NCI-H2107 treated with DMSO at 0.1 percent for 48 hours (cell line): Measurements from ENCODE around the gene IGF2BP2.

Experiments used
- DNase-seq: peaks from one replicate; lab custom pipeline; 2025; ENCODE audit not compliant: unreplicated experiment; lab: John Stamatoyannopoulos, UW

IGF2BP2 gene

DNA sequence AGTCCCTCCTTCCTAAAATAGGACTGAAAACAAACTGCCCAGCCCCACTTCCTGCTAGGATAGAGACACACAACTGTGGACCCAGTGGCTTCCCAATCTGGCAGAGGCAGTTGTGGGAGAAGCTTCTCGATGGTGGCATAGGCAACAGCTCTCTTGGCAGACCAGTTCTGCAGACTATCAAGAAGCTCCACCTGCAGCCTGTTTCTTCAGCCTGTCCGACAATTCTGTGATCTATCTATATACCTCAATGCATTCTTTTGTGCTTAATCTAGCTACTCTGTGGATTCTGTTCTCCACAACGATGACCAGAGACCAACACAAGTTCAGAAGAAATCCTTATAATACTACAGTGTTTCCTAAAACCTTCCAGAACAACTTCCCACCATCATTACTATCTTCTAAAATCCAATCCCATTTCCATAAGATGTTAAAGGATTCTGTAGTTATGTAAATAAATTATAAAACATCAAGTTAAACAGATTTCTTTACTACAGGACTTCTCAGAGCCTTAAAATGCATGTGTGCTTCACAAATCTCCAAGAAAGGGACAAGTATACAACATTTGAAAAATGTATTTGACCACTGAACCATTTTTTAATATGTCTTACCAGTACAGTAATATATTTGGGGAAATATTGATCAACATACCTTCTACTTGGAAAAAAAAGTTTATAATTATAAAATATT lies 57.7 kb downstream of the IGF2BP2 start:
- DNase-seq = no peak

GRCh38 chr3:185766329-185767001 lies 58.4 kb downstream of the IGF2BP2 start:
- DNase-seq = no peak

DNA sequence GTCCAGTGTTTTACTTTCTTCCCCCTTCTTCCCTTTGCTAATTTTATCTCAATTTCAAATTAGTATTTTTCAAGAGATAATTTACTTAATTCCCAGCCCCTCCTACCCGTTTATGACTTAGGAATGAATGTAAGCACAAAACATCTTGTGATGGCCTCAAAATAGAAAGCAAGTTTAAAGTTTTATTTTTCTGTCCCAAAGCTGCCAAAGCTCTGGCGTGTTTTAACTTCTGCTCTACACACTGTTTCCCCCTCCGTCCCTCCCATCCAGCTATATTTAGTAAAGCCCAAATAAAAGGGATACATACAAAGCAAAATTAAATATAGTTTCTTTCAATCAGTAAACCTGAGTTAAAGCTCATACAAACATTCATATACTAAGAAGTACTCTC lies 59.9 kb downstream of the IGF2BP2 start:
- no peak for DNase-seq

DNA sequence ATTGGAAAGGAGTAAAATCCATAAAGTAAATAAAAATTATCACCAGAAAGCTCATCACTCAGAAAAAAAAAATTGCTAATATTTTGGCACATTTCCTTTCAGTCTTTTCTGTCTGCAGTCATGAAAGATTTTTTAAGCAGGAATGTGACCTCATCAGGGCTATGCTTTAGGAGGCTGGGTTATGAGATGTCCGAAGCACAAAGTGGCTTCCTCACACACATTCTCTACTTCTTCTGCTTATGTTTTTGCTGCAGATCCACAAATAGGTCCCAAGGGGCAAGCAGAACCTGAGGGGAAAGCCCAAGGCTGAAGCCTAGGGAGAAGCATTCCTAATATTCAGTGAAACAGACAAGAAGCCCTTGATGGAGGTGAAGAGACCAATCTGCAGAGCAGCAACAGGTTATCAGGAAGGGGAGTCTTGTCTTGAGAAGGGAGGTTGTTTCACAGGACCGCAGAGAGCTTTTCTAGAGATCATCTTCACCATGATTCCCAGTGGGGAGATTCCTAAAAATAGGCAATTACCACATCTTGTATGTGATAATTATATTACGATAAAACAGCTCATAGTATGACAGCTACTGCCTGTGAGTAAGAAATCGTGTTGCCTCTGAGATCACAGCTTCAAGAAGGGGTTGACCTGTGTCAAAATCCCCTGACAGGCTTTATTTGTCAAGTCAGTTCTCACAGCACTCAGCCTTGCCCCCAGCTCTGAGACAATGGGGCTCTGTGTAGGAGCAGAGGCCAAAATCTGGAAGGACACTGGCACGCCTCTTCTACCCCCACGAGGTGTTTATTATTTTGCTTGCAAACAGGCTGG lies 60.5 kb downstream of the IGF2BP2 start:
- DNase-seq = no peak

GRCh38 chr3:185763347-185764005 lies 61.4 kb downstream of the IGF2BP2 start:
- DNase-seq = no peak

GRCh38 chr3:185760550-185760949 lies 64.3 kb downstream of the IGF2BP2 start:
- no peak for DNase-seq

DNA sequence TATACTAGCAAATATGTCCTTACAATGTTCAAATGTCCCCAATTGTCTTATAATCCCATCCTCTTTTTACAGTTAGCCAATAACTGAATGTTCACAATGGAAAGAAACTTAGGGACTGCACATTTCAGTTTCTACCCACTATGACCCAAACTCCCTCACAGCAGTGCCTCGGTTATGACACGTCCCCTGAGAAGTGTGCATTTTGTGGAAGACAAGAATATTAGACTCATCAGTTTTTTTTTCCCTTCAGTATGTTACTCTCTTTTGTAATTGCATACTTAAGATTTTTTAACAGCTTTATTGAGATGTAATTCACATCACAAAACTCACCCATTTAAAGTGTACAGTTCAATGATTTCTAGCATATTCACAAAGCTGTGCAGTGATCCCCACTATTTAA lies 64.8 kb downstream of the IGF2BP2 start:
- no peak for DNase-seq

- DNase-seq = no peak
These were observed 65.3 kb downstream of the IGF2BP2 start for GRCh38 chr3:185759512-185759911.

- DNase-seq = peak; percentile 43
These were observed 65.9 kb downstream of the IGF2BP2 start for GRCh38 chr3:185758912-185759311.

DNA sequence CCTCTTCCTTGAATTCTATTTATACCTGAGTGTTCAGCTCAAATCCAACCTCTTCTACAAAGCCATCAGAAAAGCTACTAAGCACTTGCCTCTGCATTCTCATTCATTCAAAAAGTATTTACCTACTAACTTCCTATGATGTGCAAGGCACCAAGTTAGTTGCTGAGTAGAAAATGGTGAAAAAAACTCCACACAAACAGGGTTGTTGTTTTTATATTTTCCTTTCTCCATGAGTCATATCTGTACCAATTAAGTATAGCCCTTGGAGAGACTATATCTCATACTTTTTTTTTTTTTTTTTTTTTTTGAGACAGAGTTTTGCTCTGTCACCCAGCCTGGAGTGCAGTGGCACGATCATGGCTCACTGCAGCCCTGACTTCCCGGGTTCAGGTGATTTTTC lies 67.7 kb downstream of the IGF2BP2 start:
- DNase-seq = no peak

- no peak for DNase-seq
These were observed 68.4 kb downstream of the IGF2BP2 start for GRCh38 chr3:185756477-185756876.

- no peak for DNase-seq
These were observed 69.9 kb downstream of the IGF2BP2 start for GRCh38 chr3:185754920-185755319.

GRCh38 chr3:185753354-185753753 lies 71.5 kb downstream of the IGF2BP2 start:
- no peak for DNase-seq

DNA sequence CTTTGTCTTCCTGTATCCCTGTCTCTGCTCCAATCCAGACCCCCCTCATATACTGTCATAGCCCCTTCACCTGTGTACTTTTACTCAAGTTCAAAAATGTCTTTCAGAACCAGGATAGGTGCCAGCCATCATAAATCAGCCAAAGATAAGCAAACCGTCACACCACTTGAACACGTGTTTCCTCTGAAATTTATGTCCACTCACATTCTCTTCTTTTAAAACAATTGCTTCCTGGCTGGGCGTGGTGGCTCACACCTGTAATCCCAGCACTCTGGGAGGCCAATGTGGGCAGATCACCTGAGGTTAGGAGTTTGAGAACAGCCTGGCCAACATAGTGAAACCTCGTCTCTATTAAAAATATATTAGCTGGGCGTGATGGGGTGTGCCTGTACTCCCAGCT lies 74.1 kb downstream of the IGF2BP2 start:
- DNase-seq = no peak

GRCh38 chr3:185750015-185750414 lies 74.8 kb downstream of the IGF2BP2 start:
- no peak for DNase-seq

GRCh38 chr3:185746470-185746869 lies 78.4 kb downstream of the IGF2BP2 start:
- no peak for DNase-seq

GRCh38 chr3:185744997-185745843 lies 79.6 kb downstream of the IGF2BP2 start:
- DNase-seq = no peak

- DNase-seq = no peak
These were observed 83.3 kb downstream of the IGF2BP2 start for GRCh38 chr3:185741586-185741985.

- peak; percentile 9 for DNase-seq
These were observed 84.7 kb downstream of the IGF2BP2 start for GRCh38 chr3:185740133-185740532.

DNA sequence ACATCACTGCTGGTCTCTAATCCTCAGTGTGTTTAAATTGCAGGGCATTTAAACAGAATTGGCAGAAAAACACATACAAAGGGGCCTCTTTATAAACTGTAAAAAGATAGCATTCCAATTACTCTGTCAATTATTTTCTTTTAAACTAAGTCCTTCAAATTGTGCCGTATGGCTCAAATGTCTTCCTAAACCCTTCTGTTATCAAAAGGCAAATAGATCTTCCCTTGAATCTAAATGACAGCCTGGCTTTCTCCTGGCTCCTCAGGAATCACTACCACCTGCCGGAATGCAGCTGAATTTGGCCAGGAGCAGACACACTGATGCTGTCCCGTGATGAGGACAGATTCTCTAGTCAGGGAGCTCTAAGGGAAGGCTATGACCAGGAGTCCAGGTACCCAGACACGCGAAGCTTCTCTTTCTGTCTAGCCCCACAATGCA lies 85.6 kb downstream of the IGF2BP2 start:
- no peak for DNase-seq
